GM06990 (cell line): ENCODE results near the gene FOXJ3.
A peak's percentile ranks its signal among the peaks of the same experiment; 100 is the strongest.

ENCODE experiments used
- DNase-seq: peaks from one replicate; pipeline ENCODE4 v3.0.0-alpha.2; 2011; ENCODE audit not compliant: insufficient read length; ENCODE audit errors: extremely low read depth
- H3K27me3 ChIP-seq: replicated peaks from 2 replicates; pipeline ENCODE4 v1.6.0; 2011; ENCODE audit warnings: low read length; ENCODE audit not compliant: control insufficient read depth, insufficient read depth
- H3K36me3 ChIP-seq: 2 replicates; pipeline ENCODE4 v1.5.1; 2011; ENCODE audit warnings: low read length; ENCODE audit not compliant: control insufficient read depth, insufficient read depth
- H3K4me3 ChIP-seq: replicated peaks from 2 replicates; pipeline ENCODE4 v1.5.1; 2011; ENCODE audit warnings: low read depth, mild to moderate bottlenecking, control low read depth, low read length
- TF ChIP-seq, protein P1 (sequence below): IDR thresholded peaks from 2 replicates; pipeline ENCODE4 v1.5.1; 2011; ENCODE audit warnings: low read length, control low read depth, mild to moderate bottlenecking, inconsistent platforms; ENCODE audit not compliant: insufficient read depth, poor library complexity, severe bottlenecking

The FOXJ3 gene

DNA sequence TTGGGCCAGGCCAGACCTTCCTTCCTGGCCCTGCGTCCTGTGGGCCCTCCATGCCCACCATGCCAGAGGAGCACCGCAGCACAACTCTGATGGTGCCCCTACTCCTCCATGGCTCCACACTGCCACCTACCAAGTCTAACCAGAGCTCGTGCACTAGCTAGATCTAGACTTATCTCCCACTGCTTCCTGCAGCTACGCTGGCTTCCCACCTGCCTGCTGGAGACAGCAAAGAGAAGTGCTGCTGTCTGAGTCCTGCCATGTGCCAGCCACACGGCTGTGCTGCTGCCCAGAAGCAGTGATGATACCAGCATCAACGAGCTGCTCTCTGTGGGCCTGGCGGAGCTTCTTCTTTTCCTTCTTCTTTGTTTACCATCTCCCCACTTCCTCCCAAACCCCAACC is 177.4 kb downstream of the FOXJ3 start:
- Histone ChIP-seq H3K4me3 (no peak overlapping the region), H3K36me3 (no peaks in the 10 kb centered on the region), H3K27me3 (no peaks in the 10 kb centered on the region; the same call in 1 of the 2 replicates)
- no peak for DNase-seq
- TF ChIP-seq, protein P1, sequence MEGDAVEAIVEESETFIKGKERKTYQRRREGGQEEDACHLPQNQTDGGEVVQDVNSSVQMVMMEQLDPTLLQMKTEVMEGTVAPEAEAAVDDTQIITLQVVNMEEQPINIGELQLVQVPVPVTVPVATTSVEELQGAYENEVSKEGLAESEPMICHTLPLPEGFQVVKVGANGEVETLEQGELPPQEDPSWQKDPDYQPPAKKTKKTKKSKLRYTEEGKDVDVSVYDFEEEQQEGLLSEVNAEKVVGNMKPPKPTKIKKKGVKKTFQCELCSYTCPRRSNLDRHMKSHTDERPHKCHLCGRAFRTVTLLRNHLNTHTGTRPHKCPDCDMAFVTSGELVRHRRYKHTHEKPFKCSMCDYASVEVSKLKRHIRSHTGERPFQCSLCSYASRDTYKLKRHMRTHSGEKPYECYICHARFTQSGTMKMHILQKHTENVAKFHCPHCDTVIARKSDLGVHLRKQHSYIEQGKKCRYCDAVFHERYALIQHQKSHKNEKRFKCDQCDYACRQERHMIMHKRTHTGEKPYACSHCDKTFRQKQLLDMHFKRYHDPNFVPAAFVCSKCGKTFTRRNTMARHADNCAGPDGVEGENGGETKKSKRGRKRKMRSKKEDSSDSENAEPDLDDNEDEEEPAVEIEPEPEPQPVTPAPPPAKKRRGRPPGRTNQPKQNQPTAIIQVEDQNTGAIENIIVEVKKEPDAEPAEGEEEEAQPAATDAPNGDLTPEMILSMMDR: peak; percentile 23

DNA sequence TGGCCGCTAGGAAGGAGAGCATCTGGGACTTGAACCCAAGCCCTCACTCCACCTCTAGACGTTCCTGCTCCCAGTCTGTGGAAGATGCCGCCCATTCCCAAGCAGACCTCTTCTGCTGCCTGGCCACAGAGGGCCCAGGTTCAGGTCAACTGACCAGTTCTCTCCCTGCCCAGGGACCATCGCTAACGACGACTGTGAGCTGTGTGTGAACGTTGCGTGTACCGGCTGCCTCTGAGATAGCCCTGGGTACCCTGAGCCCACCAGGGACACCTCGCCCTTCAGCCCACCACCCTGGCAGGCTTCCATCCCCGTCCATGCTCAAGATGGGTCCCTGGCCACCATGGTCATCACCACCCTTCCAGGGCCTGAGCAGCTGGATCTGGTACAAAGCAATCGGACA is 179.7 kb downstream of the FOXJ3 start:
- TF ChIP-seq, protein P1: no peak
- no peaks in the 10 kb centered on the region; the same call in 1 of the 2 replicates for H3K27me3 ChIP-seq

DNA sequence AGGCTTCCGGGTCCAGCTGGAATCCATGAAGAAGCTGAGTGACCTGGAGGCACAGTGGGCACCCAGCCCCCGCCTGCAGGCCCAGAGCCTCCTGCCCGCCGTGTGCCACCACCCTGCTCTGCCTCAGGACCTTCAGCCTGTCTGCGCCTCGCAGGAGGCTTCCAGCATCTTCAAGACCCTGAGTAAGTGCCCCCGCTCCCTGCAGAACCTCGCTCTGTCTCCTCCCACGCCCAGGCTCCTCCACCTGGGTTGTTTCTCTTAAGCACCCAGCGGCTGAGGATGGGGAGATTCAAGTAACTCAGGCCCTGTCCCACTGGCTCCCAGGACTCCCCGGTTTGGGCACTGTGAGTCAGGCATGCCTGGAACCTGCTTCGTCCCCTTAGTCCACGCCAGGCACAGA is 180.3 kb downstream of the FOXJ3 start:
- TF ChIP-seq, protein P1: no peak
- no peak for DNase-seq
- H3K4me3 ChIP-seq: no peak overlapping the region
- H3K27me3 ChIP-seq: no peaks in the 10 kb centered on the region; the same call in 1 of the 2 replicates
- no peaks in the 10 kb centered on the region for H3K36me3 ChIP-seq

More for the DNA sequence above, 179.7 kb downstream of the FOXJ3 start:
- H3K4me3 ChIP-seq: no peak overlapping the region
- no peaks in the 10 kb centered on the region for H3K36me3 ChIP-seq
- no peak for DNase-seq

DNA sequence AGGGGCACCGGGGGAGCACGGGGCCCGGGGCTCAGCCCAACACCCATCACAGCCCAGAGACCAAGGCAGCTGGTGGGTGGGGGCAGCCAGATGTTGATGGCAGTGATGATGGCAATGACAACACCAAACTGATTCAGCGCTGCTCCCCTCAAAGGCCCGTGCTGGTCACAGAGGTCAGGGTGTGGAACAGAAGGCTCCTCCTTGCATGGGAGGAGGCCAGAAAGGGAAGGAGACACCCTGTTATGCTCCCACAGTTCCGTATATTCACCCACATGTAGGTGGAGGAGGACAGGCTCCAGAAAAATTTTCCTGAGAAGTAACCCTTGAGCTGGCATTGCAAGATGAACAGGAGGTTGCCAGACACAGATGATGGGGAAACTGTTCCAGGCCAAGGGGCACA is 181.4 kb downstream of the FOXJ3 start:
- Histone ChIP-seq H3K4me3 (no peak overlapping the region), H3K27me3 (no peaks in the 10 kb centered on the region; the same call in 1 of the 2 replicates), H3K36me3 (no peaks in the 10 kb centered on the region)
- TF ChIP-seq, protein P1: no peak
- DNase-seq: no peak

DNA sequence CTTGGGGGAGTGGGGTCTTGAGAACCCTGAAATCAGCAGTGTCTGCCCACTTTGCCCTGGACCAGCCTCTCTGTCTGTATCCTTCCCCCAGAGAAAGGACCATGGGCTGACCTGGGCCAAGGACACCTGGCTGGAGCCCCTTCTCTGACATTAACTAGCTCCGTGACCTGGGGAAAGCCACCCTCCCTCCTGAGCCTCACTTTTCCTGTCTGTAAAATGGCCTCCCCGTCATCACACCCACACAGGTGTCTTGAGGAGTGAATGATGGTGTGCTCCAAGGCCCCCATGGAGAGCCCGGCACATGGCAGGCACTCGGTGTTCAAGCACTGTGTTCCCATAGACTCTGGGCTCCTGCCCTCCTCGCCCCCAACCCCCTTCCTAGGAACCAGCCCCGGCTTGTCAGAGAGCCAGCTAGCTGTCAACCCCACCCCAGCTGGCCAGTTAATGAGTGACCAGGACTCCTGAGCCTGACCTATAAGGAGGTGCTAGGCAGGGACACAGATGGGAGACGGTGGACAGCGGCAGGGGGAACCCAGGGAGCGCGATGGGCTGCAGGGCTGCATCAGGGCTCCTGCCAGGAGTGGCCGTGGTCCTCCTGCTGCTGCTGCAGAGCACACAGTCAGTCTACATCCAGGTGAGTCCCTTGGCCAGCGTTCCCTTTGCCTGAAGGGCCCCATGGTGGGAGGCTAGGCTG is 182.0 kb downstream of the FOXJ3 start, which contains the start of gene GUCA2B:
Gene GUCA2B (plus strand): TSS at position 504 of the 694 bp plus-strand sequence. CDS start 41 bp downstream, at position 545.
- H3K27me3 ChIP-seq: no peaks in the 10 kb centered on the region; the same call in 1 of the 2 replicates
- H3K36me3 ChIP-seq: no peaks in the 10 kb centered on the region
- TF ChIP-seq, protein P1: no peak
- no peak within 1 kb of the TSS for H3K4me3 ChIP-seq
- no peak for DNase-seq

DNA sequence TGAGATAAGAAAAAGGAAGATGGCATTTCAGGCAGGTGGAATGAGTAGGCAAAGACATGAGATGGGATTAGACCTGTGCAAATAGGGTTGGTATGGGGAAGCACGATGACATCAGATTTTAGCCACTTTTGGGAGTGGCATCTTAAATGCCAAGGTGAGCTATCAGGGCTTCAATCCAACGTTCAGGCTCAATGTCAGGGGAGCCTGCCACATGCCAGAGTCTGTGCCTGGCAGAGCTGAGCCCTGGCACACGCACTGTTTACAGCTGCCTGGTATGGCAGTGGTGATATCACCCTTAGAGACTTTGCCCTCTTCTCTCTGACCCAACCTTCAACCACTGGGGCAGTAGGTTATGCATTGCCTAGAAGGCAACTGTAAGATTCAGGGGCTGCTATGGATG is 182.9 kb downstream of the FOXJ3 start:
- TF ChIP-seq, protein P1: no peak
- no peaks in the 10 kb centered on the region; the same call in none of the 2 replicates for H3K27me3 ChIP-seq
- no peak for DNase-seq
- H3K36me3 ChIP-seq: no peaks in the 10 kb centered on the region
- H3K4me3 ChIP-seq: no peak overlapping the region
